T-cell (primary cell): Measurements from ENCODE around the gene TEPSIN. TPM values are rescaled to one million over a fixed set of nuclear protein-coding genes. Genes with fewer than 3 reads are reported as not detected.

Source experiments
- ATAC-seq, 4 experiments: fragments of 200-7000 bp in 3 of 4; fragments of 150-1000 bp in 1 of 4; cut with Tn5 transposase; replicated peaks in 1 of 4; 1 replicate in 3 of 4; 2 replicates in 1 of 4; pipeline ENCODE4 v1.10.0; 2021; ENCODE audit warnings: moderate library complexity in 3 of 4, mild to moderate bottlenecking in 2 of 4, moderate number of reproducible peaks in 1 of 4
- CTCF ChIA-PET, 2 donors: fragments of 300-600 bp; sonication (Branson Sonifier 250); formaldehyde crosslinking; loops; one replicate each; lab custom pipeline; 2022; ENCODE audit warnings: antibody characterized with exemption in 2 of 2; lab: Charles Lee
- POLR2A ChIA-PET, 2 donors: fragments of 300-600 bp; sonication (Branson Sonifier 250); formaldehyde crosslinking; loops; one replicate each; lab custom pipeline; 2022; ENCODE audit warnings: antibody characterized with exemption in 2 of 2; lab: Charles Lee
- DNase-seq, 35 experiments: peaks; one replicate each; pipeline versions ENCODE4 v3.0.0 to v3.0.0-alpha.2; 2013 to 2023
- H3K27ac ChIP-seq: one replicate; pipeline ENCODE4 v1.5.1; 2013; ENCODE audit warnings: low read length
- H3K27me3 ChIP-seq, 2 experiments: replicated peaks in 1 of 2; 1 replicate in 1 of 2; 2 replicates in 1 of 2; pipeline versions ENCODE4 v1.6.1 to v1.7.0; 2013; ENCODE audit warnings: low read length in 1 of 2, mixed read lengths in 1 of 2; ENCODE audit not compliant: control insufficient read depth in 2 of 2, insufficient read depth in 2 of 2; ENCODE audit errors: extremely low read depth in 1 of 2
- H3K36me3 ChIP-seq, 2 donors: 1 replicate in 1 of 2; 2 replicates in 1 of 2; pipeline versions ENCODE4 v1.6.1 to v1.7.0; 2013; ENCODE audit warnings: low read length in 1 of 2; ENCODE audit not compliant: control insufficient read depth in 2 of 2, insufficient read depth in 1 of 2; ENCODE audit errors: extremely low read depth in 1 of 2
- H3K4me1 ChIP-seq, 2 experiments: 1 replicate in 1 of 2; 2 replicates in 1 of 2; pipeline versions ENCODE4 v1.6.1 to v1.7.0; 2013; ENCODE audit warnings: low read length in 2 of 2, mixed read lengths in 1 of 2; ENCODE audit not compliant: insufficient read depth in 2 of 2, control insufficient read depth in 1 of 2; ENCODE audit errors: extremely low read depth in 1 of 2
- H3K4me3 ChIP-seq, 2 donors: 1 replicate in 1 of 2; 2 replicates in 1 of 2; pipeline versions ENCODE4 v1.5.1 to v1.7.0; 2013; ENCODE audit warnings: mild to moderate bottlenecking in 2 of 2, low read length in 1 of 2, moderate library complexity in 1 of 2; ENCODE audit not compliant: control insufficient read depth in 1 of 2; ENCODE audit errors: extremely low read depth in 1 of 2
- H3K9me3 ChIP-seq: 2 replicates; pipeline ENCODE4 v1.7.0; 2013
- H3K27ac Mint-ChIP-seq, 2 donors: one replicate each; pipeline ENCODE4 v1.8.0; 2020 to 2021; ENCODE audit warnings: mild to moderate bottlenecking in 2 of 2, mixed read lengths in 2 of 2
- H3K27me3 Mint-ChIP-seq, 2 donors: one replicate each; pipeline ENCODE4 v1.8.0; 2021 to 2022; ENCODE audit warnings: mixed read lengths in 2 of 2
- H3K36me3 Mint-ChIP-seq: one replicate; pipeline ENCODE4 v1.8.0; 2021; ENCODE audit warnings: mixed read lengths
- H3K4me1 Mint-ChIP-seq, 3 donors: one replicate each; pipeline ENCODE4 v1.8.0; 2020 to 2022; ENCODE audit warnings: mixed read lengths in 3 of 3, mild to moderate bottlenecking in 1 of 3
- H3K4me3 Mint-ChIP-seq, 3 donors: one replicate each; pipeline ENCODE4 v1.8.0; 2020 to 2022; ENCODE audit warnings: mild to moderate bottlenecking in 3 of 3, mixed read lengths in 3 of 3, moderate library complexity in 3 of 3
- H3K9me3 Mint-ChIP-seq, 3 donors: one replicate each; pipeline ENCODE4 v1.8.0; 2020 to 2022; ENCODE audit warnings: mixed read lengths in 3 of 3
- WGBS: methylation state at CpG from one replicate; pipeline ENCODE4 v1.1.5; 2013; ENCODE audit warnings: missing lambda C conversion rate; ENCODE audit not compliant: insufficient coverage; 5-methylcytosine and 5-hydroxymethylcytosine counted together
- total RNA-seq, 35 experiments: library from RNA in 6 of 35; stranded (reverse) in 6 of 35; fragments of 120-200 nt in 1 of 35; gene quantifications; one replicate each; pipeline versions ENCODE4 v1.2.1 to v1.2.4 and lab custom pipeline; 2013 to 2026

The TEPSIN gene
- total RNA-seq, 5 donors from 2014 or later (not counting 1 experiment from before 2014, with no cell fraction given), result 73.8 to 169 (median 161) TPM

GRCh38 chr17:81191646-81192045 is 47.2 kb downstream of the TEPSIN start:
- ChIA-PET POLR2A (interaction anchor here in 1 of 2 donors (0.5 kb wide), 1 partner anchor 1061 kb away, joined by 4 read pairs; no protein-coding TSS in a partner anchor), CTCF (no interaction called here)
- Mint-ChIP-seq H3K27ac (no peak overlapping the region), H3K27me3 (no peaks in the 10 kb centered on the region), H3K36me3 (no peaks in the 10 kb centered on the region), H3K9me3 (no peaks in the 10 kb centered on the region), H3K4me1 (no peaks in the 10 kb centered on the region), H3K4me3 (no peak overlapping the region)
- Histone ChIP-seq H3K4me1 (no peaks in the 10 kb centered on the region), H3K9me3 (no peaks in the 10 kb centered on the region), H3K27ac (no peak overlapping the region), H3K27me3 (no peaks in the 10 kb centered on the region), H3K4me3 (no peak overlapping the region), H3K36me3 (peaks cover 6 to 12% of the 10 kb centered on the region in 2 donors)
- DNase-seq, result no peak
- 90% methylated on average over 7 of the region's 14 CpGs for WGBS
- ATAC-seq, result no peak

DNA sequence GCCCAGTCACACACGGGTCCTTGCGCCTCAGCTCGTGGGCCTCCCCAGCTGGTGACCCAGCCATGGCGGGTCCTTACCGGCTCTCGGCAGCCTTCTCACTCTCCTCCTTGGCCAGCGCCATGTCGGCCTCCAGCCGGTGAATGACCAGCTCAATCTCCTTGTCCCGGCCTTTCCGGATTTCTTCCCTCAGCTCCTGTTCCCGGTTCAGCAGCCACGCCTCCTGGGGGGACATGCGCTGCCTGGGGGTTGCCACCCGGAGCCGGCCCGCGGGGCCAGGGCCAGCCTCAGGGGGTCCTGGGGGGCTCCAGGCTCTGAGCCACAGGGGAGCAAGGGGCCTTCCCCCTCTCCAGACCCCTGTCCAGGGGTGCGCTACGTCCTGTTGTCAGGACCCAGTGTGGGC is 47.7 kb downstream of the TEPSIN start:
- CTCF ChIA-PET, result no interaction called here
- H3K36me3 Mint-ChIP-seq, result no peaks in the 10 kb centered on the region

DNA sequence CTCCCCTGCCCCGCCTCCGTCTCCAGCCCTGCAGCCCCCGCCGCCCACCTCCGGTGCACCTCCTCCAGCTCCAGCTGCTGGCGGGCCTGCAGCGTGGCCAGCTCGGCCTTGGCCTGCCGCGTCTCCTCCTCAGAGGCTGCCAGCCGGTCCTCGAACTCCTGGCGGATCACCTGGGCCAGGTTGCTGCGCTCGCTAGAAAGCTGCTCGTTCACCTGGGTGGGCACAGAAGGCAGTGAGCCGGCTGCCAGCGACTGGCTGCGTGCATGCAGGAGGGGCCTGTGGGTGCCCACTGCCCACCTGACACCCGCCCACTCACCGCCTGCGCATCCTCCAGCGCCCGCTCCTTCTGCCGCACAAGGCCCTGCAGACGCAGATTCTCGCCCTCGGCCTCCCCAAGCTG is 48.3 kb downstream of the TEPSIN start:
- Histone ChIP-seq H3K27me3 (no peaks in the 10 kb centered on the region), H3K4me1 (no peaks in the 10 kb centered on the region), H3K9me3 (no peaks in the 10 kb centered on the region), H3K27ac (no peak overlapping the region), H3K4me3 (no peak overlapping the region), H3K36me3 (peaks cover 6 to 12% of the 10 kb centered on the region in 2 donors)
- CTCF ChIA-PET, result no interaction called here
- ATAC-seq, result no peak
- H3K4me1 Mint-ChIP-seq, result no peaks in the 10 kb centered on the region
- no peaks in the 10 kb centered on the region for H3K9me3 Mint-ChIP-seq
- H3K27me3 Mint-ChIP-seq, result no peaks in the 10 kb centered on the region
- 91% methylated on average over 28 of the region's 28 CpGs for WGBS
- no peak overlapping the region for H3K4me3 Mint-ChIP-seq
- no peak for DNase-seq
- POLR2A ChIA-PET, result interaction anchor here in 1 of 2 donors (0.6 kb wide), 1 partner anchor 475 kb away, joined by 3 read pairs; no protein-coding TSS in a partner anchor
- no peaks in the 10 kb centered on the region for H3K36me3 Mint-ChIP-seq
- no peak overlapping the region for H3K27ac Mint-ChIP-seq

More for the DNA sequence above, 47.7 kb downstream of the TEPSIN start:
- Histone ChIP-seq H3K9me3 (no peaks in the 10 kb centered on the region), H3K27me3 (no peaks in the 10 kb centered on the region), H3K4me3 (no peak overlapping the region), H3K4me1 (no peaks in the 10 kb centered on the region), H3K27ac (no peak overlapping the region), H3K36me3 (peaks cover 6 to 12% of the 10 kb centered on the region in 2 donors)
- no peaks in the 10 kb centered on the region for H3K4me1 Mint-ChIP-seq
- H3K9me3 Mint-ChIP-seq, result no peaks in the 10 kb centered on the region
- POLR2A ChIA-PET, result interaction anchor here in 1 of 2 donors (0.5 kb wide), 1 partner anchor 1060 kb away, joined by 4 read pairs; no protein-coding TSS in a partner anchor
- ATAC-seq (no peak), DNase-seq (no peak)
- H3K27me3 Mint-ChIP-seq, result no peaks in the 10 kb centered on the region
- no peak overlapping the region for H3K27ac Mint-ChIP-seq
- 93% methylated on average over 18 of the region's 20 CpGs for WGBS
- H3K4me3 Mint-ChIP-seq, result no peak overlapping the region

- Histone ChIP-seq H3K27ac (no peak overlapping the region), H3K36me3 (peaks cover 6 to 12% of the 10 kb centered on the region in 2 donors), H3K27me3 (no peaks in the 10 kb centered on the region), H3K4me3 (no peak overlapping the region), H3K9me3 (no peaks in the 10 kb centered on the region), H3K4me1 (no peaks in the 10 kb centered on the region)
- no peaks in the 10 kb centered on the region for H3K36me3 Mint-ChIP-seq
- H3K27me3 Mint-ChIP-seq, result no peaks in the 10 kb centered on the region
- POLR2A ChIA-PET, result interaction anchor here in 1 of 2 donors (0.6 kb wide), 1 partner anchor 476 kb away, joined by 3 read pairs; no protein-coding TSS in a partner anchor
- ATAC-seq (no peak), DNase-seq (no peak)
- no peaks in the 10 kb centered on the region for H3K4me1 Mint-ChIP-seq
- H3K4me3 Mint-ChIP-seq, result no peak overlapping the region
- CTCF ChIA-PET, result no interaction called here
- 88% methylated on average over 25 of the region's 27 CpGs for WGBS
- no peak overlapping the region for H3K27ac Mint-ChIP-seq
- H3K9me3 Mint-ChIP-seq, result no peaks in the 10 kb centered on the region
Observed at GRCh38 chr17:81189670-81190530, 49.0 kb downstream of the TEPSIN start.

- Histone ChIP-seq H3K27me3 (peaks cover 0 to 2% of the 10 kb centered on the region in 2 experiments), H3K4me3 (no peak overlapping the region), H3K36me3 (peaks cover 6 to 8% of the 10 kb centered on the region in 2 donors), H3K9me3 (no peaks in the 10 kb centered on the region), H3K27ac (no peak overlapping the region), H3K4me1 (no peaks in the 10 kb centered on the region)
- CTCF ChIA-PET, result no interaction called here
- DNase-seq (no peak), ATAC-seq (no peak)
- H3K4me1 Mint-ChIP-seq, result no peaks in the 10 kb centered on the region
- no peaks in the 10 kb centered on the region for H3K36me3 Mint-ChIP-seq
- H3K9me3 Mint-ChIP-seq, result no peaks in the 10 kb centered on the region
- peaks cover 0 to 3% of the 10 kb centered on the region in 2 donors for H3K27me3 Mint-ChIP-seq
- WGBS, result 100% methylated on average over 6 of the region's 7 CpGs
- no peak overlapping the region for H3K27ac Mint-ChIP-seq
- POLR2A ChIA-PET, result no interaction called here
- H3K4me3 Mint-ChIP-seq, result no peak overlapping the region
Observed at GRCh38 chr17:81189016-81189415, 49.8 kb downstream of the TEPSIN start.

DNA sequence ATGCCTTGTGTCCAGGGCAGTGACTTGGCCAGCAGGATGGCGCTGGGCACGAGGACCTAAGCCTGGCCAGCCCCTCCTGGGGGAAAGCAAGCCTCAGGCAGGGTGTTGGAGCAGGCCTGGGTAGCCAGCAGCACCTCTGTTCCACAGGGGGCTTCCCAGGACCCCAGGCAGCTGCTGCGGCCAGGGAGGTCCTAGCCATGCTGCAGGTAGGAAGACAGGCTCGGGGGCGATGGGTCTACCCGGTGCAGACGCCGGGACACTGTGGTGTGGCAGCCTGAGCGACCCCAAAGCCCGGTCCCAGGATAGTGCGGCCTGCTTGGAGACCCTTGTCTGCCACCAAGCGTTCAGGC is 50.4 kb downstream of the TEPSIN start:
- no peak for DNase-seq

More for the DNA sequence above, 50.4 kb downstream of the TEPSIN start:
- Histone ChIP-seq H3K27ac (no peak overlapping the region), H3K36me3 (peaks cover 3 to 6% of the 10 kb centered on the region in 2 donors), H3K9me3 (no peaks in the 10 kb centered on the region), H3K27me3 (peaks cover 0 to 8% of the 10 kb centered on the region in 2 experiments), H3K4me3 (no peak overlapping the region), H3K4me1 (no peaks in the 10 kb centered on the region)
- no peaks in the 10 kb centered on the region for H3K36me3 Mint-ChIP-seq
- H3K4me1 Mint-ChIP-seq, result no peaks in the 10 kb centered on the region
- H3K27me3 Mint-ChIP-seq, result peaks cover 0 to 3% of the 10 kb centered on the region in 2 donors
- no peak overlapping the region for H3K4me3 Mint-ChIP-seq
- no peak for ATAC-seq
- ChIA-PET CTCF (no interaction called here), POLR2A (no interaction called here)
- whole genome bisulfite sequencing, result 91% methylated on average over 11 of the region's 12 CpGs
- H3K27ac Mint-ChIP-seq, result no peak overlapping the region
- no peaks in the 10 kb centered on the region for H3K9me3 Mint-ChIP-seq
